ENCODE data around the gene TTC33. TPM values are rescaled to one million over a fixed set of nuclear protein-coding genes. Genes with fewer than 3 reads are reported as not detected.
A peak's percentile ranks its signal among the peaks of the same experiment; 100 is the strongest.
"Not testable (repeated sequence)": the region's sequence is repeated elsewhere in the genome, so short reads cannot be mapped to it uniquely, and the experiment has no call there.

TTC33 gene
- total RNA-seq, 4 donors from 2014 or later: 11.3 to 19.0 (median 14.9) TPM

DNA sequence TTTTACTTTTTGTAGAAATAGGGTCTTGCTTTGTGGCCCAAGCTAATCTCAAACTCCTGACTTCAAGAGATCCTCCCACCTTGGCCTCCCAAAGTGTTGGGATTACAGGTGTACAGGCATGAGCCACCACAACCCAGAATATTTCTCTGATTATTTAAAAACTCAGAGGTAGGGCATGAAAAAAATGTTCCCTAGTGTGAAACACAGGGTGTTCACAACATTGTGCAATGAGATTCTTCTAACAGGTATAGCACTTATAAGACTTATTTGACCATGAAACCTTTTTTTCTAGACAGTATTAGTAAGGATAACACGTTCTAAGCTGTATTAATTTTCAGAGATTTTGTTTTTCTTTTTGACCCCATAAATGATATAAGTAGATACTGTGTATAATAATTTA lies 89.1 kb downstream of the TTC33 start:
- DNase-seq: no peak
- Histone ChIP-seq H3K4me1 (no peaks in the 10 kb centered on the region), H3K27me3 (no peaks in the 10 kb centered on the region), H3K27ac (no peak overlapping the region), H3K36me3 (no peaks in the 10 kb centered on the region), H3K9me3 (no peaks in the 10 kb centered on the region), H3K4me3 (no peak overlapping the region)
- TF ChIP-seq, protein P1, sequence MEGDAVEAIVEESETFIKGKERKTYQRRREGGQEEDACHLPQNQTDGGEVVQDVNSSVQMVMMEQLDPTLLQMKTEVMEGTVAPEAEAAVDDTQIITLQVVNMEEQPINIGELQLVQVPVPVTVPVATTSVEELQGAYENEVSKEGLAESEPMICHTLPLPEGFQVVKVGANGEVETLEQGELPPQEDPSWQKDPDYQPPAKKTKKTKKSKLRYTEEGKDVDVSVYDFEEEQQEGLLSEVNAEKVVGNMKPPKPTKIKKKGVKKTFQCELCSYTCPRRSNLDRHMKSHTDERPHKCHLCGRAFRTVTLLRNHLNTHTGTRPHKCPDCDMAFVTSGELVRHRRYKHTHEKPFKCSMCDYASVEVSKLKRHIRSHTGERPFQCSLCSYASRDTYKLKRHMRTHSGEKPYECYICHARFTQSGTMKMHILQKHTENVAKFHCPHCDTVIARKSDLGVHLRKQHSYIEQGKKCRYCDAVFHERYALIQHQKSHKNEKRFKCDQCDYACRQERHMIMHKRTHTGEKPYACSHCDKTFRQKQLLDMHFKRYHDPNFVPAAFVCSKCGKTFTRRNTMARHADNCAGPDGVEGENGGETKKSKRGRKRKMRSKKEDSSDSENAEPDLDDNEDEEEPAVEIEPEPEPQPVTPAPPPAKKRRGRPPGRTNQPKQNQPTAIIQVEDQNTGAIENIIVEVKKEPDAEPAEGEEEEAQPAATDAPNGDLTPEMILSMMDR (IDR thresholded peaks at IDR 0.05): no peak
- TF ChIP-seq POLR2A (IDR thresholded peaks at IDR 0.05): no peak

DNA sequence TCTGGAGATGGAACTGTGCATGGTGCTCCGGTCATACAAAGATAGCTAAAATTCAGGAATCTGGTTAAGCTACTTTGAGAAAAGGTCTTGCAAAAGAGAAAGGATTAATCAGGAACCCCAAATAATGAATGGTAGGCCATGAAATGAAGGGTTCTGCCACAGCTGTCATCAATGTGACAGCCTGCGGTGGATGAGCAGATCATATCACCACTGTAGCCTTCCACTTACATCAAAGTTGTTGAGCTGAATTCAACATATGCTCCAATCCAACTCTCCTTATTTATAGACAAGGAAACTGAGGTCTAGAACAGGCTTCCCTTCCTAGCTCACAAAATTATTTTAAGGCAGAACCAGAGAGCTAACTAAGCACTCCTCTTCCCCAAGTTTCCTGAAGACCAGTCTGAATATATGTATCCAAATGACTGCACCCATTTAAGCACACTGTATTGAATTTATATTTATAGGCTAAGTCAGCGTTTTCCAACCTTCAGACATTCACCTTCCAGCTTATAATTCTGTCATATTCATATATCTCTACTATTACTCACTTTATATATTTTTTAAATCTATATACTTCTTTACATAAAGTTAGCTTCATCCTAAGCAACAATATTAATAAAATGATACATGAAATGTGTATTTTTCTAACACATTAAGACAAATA lies 90.0 kb downstream of the TTC33 start:
- Histone ChIP-seq H3K27ac (no peak overlapping the region), H3K4me3 (no peak overlapping the region), H3K27me3 (no peaks in the 10 kb centered on the region), H3K4me1 (no peaks in the 10 kb centered on the region), H3K9me3 (no peaks in the 10 kb centered on the region), H3K36me3 (no peaks in the 10 kb centered on the region)
- TF ChIP-seq, protein P1 (IDR thresholded peaks at IDR 0.05): no peak
- TF ChIP-seq POLR2A (IDR thresholded peaks at IDR 0.05): no peak
- no peak for DNase-seq

DNA sequence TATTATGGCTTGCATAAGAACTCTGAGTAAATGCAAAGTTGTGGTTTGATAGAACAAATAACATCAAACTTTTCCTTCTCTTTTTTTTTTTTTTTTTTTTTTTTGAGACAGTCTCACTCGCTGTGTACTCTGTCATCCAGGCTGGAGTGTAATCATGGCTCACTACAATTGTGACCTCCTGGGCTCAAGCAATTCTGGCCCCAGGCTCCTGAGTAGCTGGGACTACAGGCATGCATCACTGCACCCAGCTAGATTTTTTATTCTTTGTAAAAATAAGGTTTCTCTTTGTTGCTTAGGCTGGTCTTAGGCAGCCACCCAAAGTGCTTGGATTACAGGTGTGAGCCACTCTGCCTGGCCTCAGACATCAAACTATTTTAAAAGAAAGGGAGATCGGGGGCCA lies 95.0 kb downstream of the TTC33 start:
- H3K4me1 ChIP-seq: no peaks in the 10 kb centered on the region
- no peaks in the 10 kb centered on the region for H3K36me3 ChIP-seq
- H3K4me3 ChIP-seq: no peak overlapping the region
- no peaks in the 10 kb centered on the region for H3K9me3 ChIP-seq
- no peaks in the 10 kb centered on the region for H3K27me3 ChIP-seq
- DNase-seq: no peak
- no peak for TF ChIP-seq POLR2A (IDR thresholded peaks at IDR 0.05)
- TF ChIP-seq, protein P1 (IDR thresholded peaks at IDR 0.05): no peak
- H3K27ac ChIP-seq: no peak overlapping the region

DNA sequence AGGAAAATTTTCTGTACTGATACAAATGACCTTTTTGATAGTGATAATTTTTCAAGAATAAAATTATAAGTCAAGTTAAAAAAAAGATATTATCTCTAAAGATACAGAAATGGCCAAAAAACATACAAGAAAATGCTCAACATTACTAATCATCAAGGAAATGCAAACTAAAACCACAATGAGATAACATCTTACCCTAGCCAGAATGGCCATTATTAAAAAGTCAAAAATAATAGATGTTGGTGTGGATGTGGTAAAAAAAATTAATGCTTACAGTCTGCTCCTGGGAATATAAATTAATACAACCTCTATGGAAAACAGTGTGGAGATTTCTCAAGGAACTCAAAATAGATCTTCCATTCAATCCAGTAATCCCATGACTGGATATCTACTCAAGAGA lies 99.0 kb downstream of the TTC33 start:
- no peak for TF ChIP-seq POLR2A (IDR thresholded peaks at IDR 0.05)
- no peak for DNase-seq
- Histone ChIP-seq H3K27me3 (no peaks in the 10 kb centered on the region), H3K27ac (no peak overlapping the region), H3K4me3 (no peak overlapping the region), H3K36me3 (no peaks in the 10 kb centered on the region), H3K9me3 (no peaks in the 10 kb centered on the region), H3K4me1 (peaks cover 0 to 8% (median 2%) of the 10 kb centered on the region in 4 donors)

DNA sequence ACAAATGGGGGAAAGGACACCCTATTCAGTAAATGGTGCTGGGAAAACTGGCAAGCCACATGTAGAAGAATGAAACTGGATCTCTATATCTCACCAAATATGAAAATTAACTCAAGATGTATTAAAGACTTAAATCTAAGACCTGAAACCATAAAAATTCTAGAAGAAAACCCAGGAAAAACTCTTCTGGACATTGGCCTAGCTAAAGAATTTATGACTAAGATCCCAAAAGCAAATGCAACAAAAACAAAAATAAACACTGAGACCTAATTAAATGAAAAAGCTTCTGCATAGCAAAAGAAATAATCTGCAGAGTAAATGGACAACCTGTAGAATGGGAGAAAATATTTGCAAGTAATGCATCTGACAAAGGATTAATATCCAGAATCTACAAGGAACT lies 99.7 kb downstream of the TTC33 start:
- not testable (repeated sequence) for H3K4me1 ChIP-seq, H3K27ac ChIP-seq, H3K36me3 ChIP-seq, H3K4me3 ChIP-seq, H3K9me3 ChIP-seq, DNase-seq, H3K27me3 ChIP-seq

DNA sequence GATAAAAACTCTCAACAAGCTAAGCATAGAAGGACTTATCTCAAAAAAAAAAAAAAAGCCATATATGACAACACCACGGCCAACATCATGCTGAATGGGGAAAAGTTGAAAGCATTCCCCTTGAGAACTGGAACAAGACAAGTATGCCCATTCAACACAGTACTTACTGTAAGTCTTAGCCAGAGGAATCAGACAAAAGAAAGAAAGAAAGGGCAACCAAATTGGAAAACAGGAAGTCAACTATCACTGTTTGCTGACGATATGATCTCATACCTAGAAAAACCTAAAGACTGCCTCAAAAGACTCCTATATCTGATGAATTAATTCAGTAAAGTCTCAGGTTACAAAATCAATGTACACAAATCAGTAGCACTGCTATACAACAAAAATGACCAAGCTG lies 100.6 kb downstream of the TTC33 start:
- TF ChIP-seq, protein P1 (IDR thresholded peaks at IDR 0.05): no peak
- Histone ChIP-seq H3K27me3 (no peaks in the 10 kb centered on the region), H3K4me3 (no peak overlapping the region), H3K9me3 (no peaks in the 10 kb centered on the region), H3K27ac (peak overlapping the region in 1 of 4 donors; percentile 1), H3K4me1 (peaks cover 0 to 8% (median 2%) of the 10 kb centered on the region in 4 donors), H3K36me3 (no peaks in the 10 kb centered on the region)
- DNase-seq: no peak

Measured in Peyer's patch (tissue), 4 donors.